ENCODE results near the gene TYMS.

The TYMS gene

GRCh38 chr18:631560-631959 is 25.9 kb upstream of the TYMS start:
- no peak for TF ChIP-seq CTCF (IDR thresholded peaks at IDR 0.05; ENCODE audit: low read depth, low read length, missing control alignments)
- Histone ChIP-seq H3K27me3 (replicated peaks) (no peaks in the 10 kb centered on the region), H3K4me3 (ENCODE audit: low read depth, low read length) (no peak overlapping the region), H3K36me3 (replicated peaks) (no peaks in the 10 kb centered on the region), H3K27ac (no peak overlapping the region)
- no peak for DNase-seq
- in situ Hi-C loops (cut with HindIII; ENCODE audit: low pct_ligation_motif_present, low sequenced_read_pairs), result no loop called here

- no peaks in the 10 kb centered on the region for H3K27me3 ChIP-seq (replicated peaks)
- in situ Hi-C loops (cut with HindIII; ENCODE audit: low pct_ligation_motif_present, low sequenced_read_pairs), result no loop called here
- H3K36me3 ChIP-seq (replicated peaks), result no peaks in the 10 kb centered on the region
- no peak for DNase-seq
- no peak overlapping the region for H3K4me3 ChIP-seq (ENCODE audit: low read depth, low read length)
- no peak overlapping the region for H3K27ac ChIP-seq
- no peak for TF ChIP-seq CTCF (IDR thresholded peaks at IDR 0.05; ENCODE audit: low read depth, low read length, missing control alignments)
Observed at GRCh38 chr18:634551-635045, 22.9 kb upstream of the TYMS start.

DNA sequence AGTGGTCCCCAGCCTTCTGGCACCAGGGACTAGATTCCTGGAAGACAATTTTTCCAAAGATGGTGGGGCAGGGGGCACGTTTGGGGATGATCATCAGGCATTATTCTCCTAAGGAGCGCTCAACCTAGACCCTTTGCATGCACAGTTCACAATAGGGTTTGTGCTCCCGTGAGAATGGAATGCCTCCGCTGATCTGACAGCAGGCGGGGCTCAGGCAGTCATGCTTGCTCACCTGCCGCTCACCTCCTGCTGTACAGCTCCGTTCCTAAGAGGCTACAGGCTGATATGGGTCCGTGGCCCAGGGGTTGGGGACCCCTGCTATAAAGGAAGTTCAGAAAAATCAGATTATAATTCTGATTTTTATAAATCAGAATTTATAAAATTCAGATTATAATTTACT is 22.3 kb upstream of the TYMS start:
- DNase-seq, result no peak
- no peak for TF ChIP-seq CTCF (IDR thresholded peaks at IDR 0.05; ENCODE audit: low read depth, low read length, missing control alignments)
- in situ Hi-C loops (cut with HindIII; ENCODE audit: low pct_ligation_motif_present, low sequenced_read_pairs), result no loop called here
- H3K4me3 ChIP-seq (ENCODE audit: low read depth, low read length), result no peak overlapping the region
- no peaks in the 10 kb centered on the region for H3K36me3 ChIP-seq (replicated peaks)
- H3K27ac ChIP-seq, result no peak overlapping the region
- no peaks in the 10 kb centered on the region for H3K27me3 ChIP-seq (replicated peaks)

DNA sequence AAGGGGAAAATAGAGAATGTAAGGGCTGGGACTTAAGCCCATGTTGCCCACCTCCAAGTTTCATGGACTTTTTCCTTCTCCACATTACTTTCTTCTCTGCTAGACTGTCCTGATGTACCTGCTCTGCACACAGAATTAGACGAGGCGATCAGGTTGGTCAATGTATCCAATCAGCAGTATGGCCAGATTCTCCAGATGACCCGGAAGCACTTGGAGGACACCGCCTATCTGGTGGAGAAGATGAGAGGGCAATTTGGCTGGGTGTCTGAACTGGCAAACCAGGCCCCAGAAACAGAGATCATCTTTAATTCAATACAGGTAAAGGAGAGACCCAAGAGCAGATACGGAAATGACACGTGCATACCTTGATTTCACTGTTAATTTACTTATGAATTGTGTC is 16.2 kb upstream of the TYMS start:
- Histone ChIP-seq H3K27ac (no peak overlapping the region), H3K27me3 (replicated peaks) (peaks cover 2% of the 10 kb centered on the region), H3K36me3 (replicated peaks) (no peaks in the 10 kb centered on the region), H3K4me3 (ENCODE audit: low read depth, low read length) (no peak overlapping the region)
- in situ Hi-C loops (cut with HindIII; ENCODE audit: low pct_ligation_motif_present, low sequenced_read_pairs), result no loop called here
- TF ChIP-seq CTCF (IDR thresholded peaks at IDR 0.05; ENCODE audit: low read depth, low read length, missing control alignments), result no peak
- DNase-seq, result no peak

DNA sequence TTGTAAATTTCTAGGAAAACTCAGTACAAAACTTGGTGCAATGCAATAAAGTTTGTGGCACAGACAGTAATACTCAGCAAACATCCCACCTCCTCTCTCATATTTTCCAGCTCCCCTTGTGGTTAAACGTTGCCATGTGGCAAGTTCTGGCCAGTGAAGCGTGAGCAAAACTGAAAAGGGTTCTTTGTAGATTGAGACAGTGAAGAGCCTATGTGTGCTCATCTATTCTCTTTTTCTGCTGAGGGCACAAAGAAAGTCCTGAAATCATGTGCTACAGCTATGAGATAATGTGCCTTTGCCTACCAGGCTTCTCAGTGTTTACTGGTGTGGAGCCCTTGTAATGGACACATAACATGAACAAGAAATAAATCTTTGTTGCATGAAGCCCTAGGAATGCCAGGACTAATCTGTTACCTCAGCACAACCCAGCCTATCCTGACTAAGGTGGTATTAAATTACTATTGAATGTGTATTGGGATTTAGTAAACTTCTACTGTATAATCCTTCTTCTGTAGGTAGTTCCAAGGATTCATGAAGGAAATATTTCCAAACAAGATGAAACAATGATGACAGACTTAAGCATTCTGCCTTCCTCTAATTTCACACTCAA is 13.0 kb upstream of the TYMS start:
- no peak overlapping the region for H3K27ac ChIP-seq
- no peaks in the 10 kb centered on the region for H3K36me3 ChIP-seq (replicated peaks)
- in situ Hi-C loops (cut with HindIII; ENCODE audit: low pct_ligation_motif_present, low sequenced_read_pairs), result no loop called here
- TF ChIP-seq CTCF (IDR thresholded peaks at IDR 0.05; ENCODE audit: low read depth, low read length, missing control alignments), result peak; percentile 12
- no peak for DNase-seq
- no peak overlapping the region for H3K4me3 ChIP-seq (ENCODE audit: low read depth, low read length)
- H3K27me3 ChIP-seq (replicated peaks), result peaks cover 2% of the 10 kb centered on the region

DNA sequence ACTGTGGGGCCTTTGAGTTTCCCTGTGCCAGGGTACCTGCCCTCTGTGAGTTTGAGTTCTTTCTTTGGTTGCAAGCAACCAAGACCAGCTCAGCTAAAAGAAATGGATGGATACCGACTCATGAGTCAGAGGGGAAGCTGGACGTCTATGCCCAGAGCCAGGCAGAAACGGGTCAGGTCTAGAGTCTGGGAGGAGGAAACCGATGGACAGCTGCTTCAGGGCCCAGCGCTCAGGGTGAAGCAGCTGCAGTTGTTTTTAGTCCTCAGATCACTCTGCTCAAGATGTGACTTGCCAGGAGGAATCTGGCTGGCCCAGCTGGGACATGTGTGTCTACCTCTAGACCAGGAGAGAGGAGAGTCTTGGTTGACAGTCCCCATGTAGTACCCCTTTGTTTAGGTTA is 10.1 kb upstream of the TYMS start:
- in situ Hi-C loops (cut with HindIII; ENCODE audit: low pct_ligation_motif_present, low sequenced_read_pairs), result no loop called here
- no peak overlapping the region for H3K4me3 ChIP-seq (ENCODE audit: low read depth, low read length)

More for the DNA sequence above, 10.1 kb upstream of the TYMS start:
- peaks cover 2% of the 10 kb centered on the region for H3K27me3 ChIP-seq (replicated peaks)
- no peak for TF ChIP-seq CTCF (IDR thresholded peaks at IDR 0.05; ENCODE audit: low read depth, low read length, missing control alignments)
- no peak for DNase-seq
- no peaks in the 10 kb centered on the region for H3K36me3 ChIP-seq (replicated peaks)
- no peak overlapping the region for H3K27ac ChIP-seq

Data from brain microvascular endothelial cell (primary cell).